Caco-2 (cell line): Measurements from ENCODE around the gene HAND1. TPM values are rescaled to one million over a fixed set of nuclear protein-coding genes. Genes with fewer than 3 reads are reported as not detected.

Source experiments
- BruUV-seq: library from RNA; stranded (reverse); fragments of 400-500 nt; replicated peaks from 2 replicates; lab custom pipeline; 2021; lab: Mats Ljungman, UMichigan
- CTCF ChIA-PET: fragments of 300-600 bp; sonication (Branson Sonifier 250); formaldehyde crosslinking; loops from one replicate; lab custom pipeline; 2022; ENCODE audit warnings: antibody characterized with exemption; lab: Charles Lee
- POLR2A ChIA-PET: fragments of 300-600 bp; sonication (Branson Sonifier 250); formaldehyde crosslinking; loops from one replicate; lab custom pipeline; 2022; ENCODE audit warnings: antibody characterized with exemption; lab: Charles Lee
- DNase-seq, 2 experiments: peaks; one replicate each; pipeline versions ENCODE4 v3.0.0 to v3.0.0-alpha.2; 2020 to 2022
- H3K27me3 ChIP-seq: replicated peaks from 2 replicates; pipeline ENCODE4 v1.6.0; 2011; ENCODE audit warnings: low read length; ENCODE audit not compliant: control insufficient read depth, insufficient read depth
- H3K36me3 ChIP-seq: 2 replicates; pipeline ENCODE4 v1.5.1; 2011; ENCODE audit warnings: low read length; ENCODE audit not compliant: control insufficient read depth, insufficient read depth
- H3K4me1 ChIP-seq: fragments of 250-450 bp; sonication (Bioruptor Pico); 2 replicates; pipeline ENCODE4 v1.5.1; 2020; ENCODE audit warnings: mild to moderate bottlenecking
- H3K4me3 ChIP-seq: 2 replicates; pipeline ENCODE4 v1.5.1; 2011; ENCODE audit warnings: low read depth, mild to moderate bottlenecking, control low read depth, low read length
- H3K9me3 ChIP-seq: fragments of 250-450 bp; sonication (Bioruptor Pico); 2 replicates; pipeline ENCODE4 v1.5.1; 2020; ENCODE audit warnings: mild to moderate bottlenecking, moderate library complexity
- H3K27ac Mint-ChIP-seq: one replicate; pipeline ENCODE4 v1.8.0; 2022; ENCODE audit warnings: mixed read lengths; ENCODE audit not compliant: unreplicated experiment
- H3K27me3 Mint-ChIP-seq: one replicate; pipeline ENCODE4 v1.8.0; 2022; ENCODE audit warnings: mixed read lengths; ENCODE audit not compliant: insufficient read depth, unreplicated experiment
- H3K36me3 Mint-ChIP-seq: one replicate; pipeline ENCODE4 v1.8.0; 2022; ENCODE audit warnings: mild to moderate bottlenecking, mixed read lengths; ENCODE audit not compliant: insufficient read depth, unreplicated experiment
- H3K4me1 Mint-ChIP-seq: one replicate; pipeline ENCODE4 v1.8.0; 2022; ENCODE audit warnings: low read depth, mixed read lengths; ENCODE audit not compliant: unreplicated experiment
- H3K4me3 Mint-ChIP-seq: one replicate; pipeline ENCODE4 v1.8.0; 2022; ENCODE audit warnings: mild to moderate bottlenecking, moderate library complexity, mixed read lengths; ENCODE audit not compliant: unreplicated experiment
- H3K9me3 Mint-ChIP-seq: one replicate; pipeline ENCODE4 v1.8.0; 2022; ENCODE audit warnings: mixed read lengths; ENCODE audit not compliant: unreplicated experiment
- CTCF ChIP-seq, 2 experiments: fragments of 200-600 bp in 1 of 2; IDR thresholded peaks; 1 replicate in 1 of 2; 2 replicates in 1 of 2; pipeline versions ENCODE4 v1.5.1 to v1.8.0; 2011 to 2022; ENCODE audit warnings: antibody characterized with exemption in 1 of 2, control low read depth in 1 of 2, inconsistent platforms in 1 of 2, low read depth in 1 of 2, low read length in 1 of 2, mild to moderate bottlenecking in 1 of 2, moderate library complexity in 1 of 2; ENCODE audit not compliant: insufficient read depth in 1 of 2, severe bottlenecking in 1 of 2, unreplicated experiment in 1 of 2
- intact Hi-C: fragments of 100-400 bp; cut with micrococcal nuclease; formaldehyde crosslinking; loops from one replicate; pipeline ENCODE4 v1.10.0; 2022; ENCODE audit not compliant: unreplicated experiment
- total RNA-seq: library from RNA; stranded (reverse); gene quantifications from 2 replicates; pipeline ENCODE4 v1.2.3, GENCODE V29; 2022

Gene HAND1
- total RNA-seq, 1 experiment from 2014 or later, result 0.45 TPM

- H3K4me3 ChIP-seq, result no peak overlapping the region
- Mint-ChIP-seq H3K27ac (no peak overlapping the region), H3K4me1 (no peaks in the 10 kb centered on the region), H3K27me3 (no peaks in the 10 kb centered on the region), H3K36me3 (peaks cover 29% of the 10 kb centered on the region), H3K4me3 (no peak overlapping the region), H3K9me3 (no peaks in the 10 kb centered on the region)
- no peaks in the 10 kb centered on the region for H3K27me3 ChIP-seq
- H3K36me3 ChIP-seq, result peaks cover 4% of the 10 kb centered on the region
- no peak for DNase-seq
- ChIA-PET POLR2A (no interaction called here), CTCF (no interaction called here)
- no peaks in the 10 kb centered on the region for H3K9me3 ChIP-seq
- intact Hi-C loops, result no loop called here
- no TSS peak for BruUV-seq
- no peak for TF ChIP-seq CTCF (IDR thresholded peaks at IDR 0.05; ENCODE audit: insufficient read depth in 1 of 2, low read depth in 1 of 2, low read length in 1 of 2, severe bottlenecking in 1 of 2, unreplicated experiment in 1 of 2)
- H3K4me1 ChIP-seq, result no peaks in the 10 kb centered on the region
Measured at GRCh38 chr5:154455585-154455984, 22.4 kb downstream of the HAND1 start.

- Mint-ChIP-seq H3K4me1 (peaks cover 4% of the 10 kb centered on the region), H3K9me3 (no peaks in the 10 kb centered on the region), H3K36me3 (peaks cover 29% of the 10 kb centered on the region), H3K4me3 (no peak overlapping the region), H3K27me3 (no peaks in the 10 kb centered on the region), H3K27ac (no peak overlapping the region)
- TF ChIP-seq CTCF (IDR thresholded peaks at IDR 0.05; ENCODE audit: insufficient read depth in 1 of 2, low read depth in 1 of 2, low read length in 1 of 2, severe bottlenecking in 1 of 2, unreplicated experiment in 1 of 2), result no peak
- no peak for DNase-seq
- H3K27me3 ChIP-seq, result no peaks in the 10 kb centered on the region
- intact Hi-C loops, result no loop called here
- H3K4me1 ChIP-seq, result no peaks in the 10 kb centered on the region
- H3K4me3 ChIP-seq, result no peak overlapping the region
- BruUV-seq, result no TSS peak
- H3K36me3 ChIP-seq, result peaks cover 4% of the 10 kb centered on the region
- no peaks in the 10 kb centered on the region for H3K9me3 ChIP-seq
- ChIA-PET POLR2A (no interaction called here), CTCF (no interaction called here)
Measured at GRCh38 chr5:154451957-154452356, 26.1 kb downstream of the HAND1 start.

GRCh38 chr5:154449786-154450185 lies 28.2 kb downstream of the HAND1 start:
- H3K4me1 Mint-ChIP-seq, result peaks cover 13% of the 10 kb centered on the region
- Histone ChIP-seq H3K4me1 (no peaks in the 10 kb centered on the region), H3K4me3 (no peak overlapping the region), H3K27me3 (no peaks in the 10 kb centered on the region), H3K36me3 (peaks cover 2% of the 10 kb centered on the region), H3K9me3 (no peaks in the 10 kb centered on the region)
- no peak overlapping the region for H3K27ac Mint-ChIP-seq
- H3K36me3 Mint-ChIP-seq, result peaks cover 23% of the 10 kb centered on the region
- H3K4me3 Mint-ChIP-seq, result no peak overlapping the region
- H3K27me3 Mint-ChIP-seq, result no peaks in the 10 kb centered on the region
- POLR2A ChIA-PET, result no interaction called here
- no peak for TF ChIP-seq CTCF (IDR thresholded peaks at IDR 0.05; ENCODE audit: insufficient read depth in 1 of 2, low read depth in 1 of 2, low read length in 1 of 2, severe bottlenecking in 1 of 2, unreplicated experiment in 1 of 2)
- no peak for DNase-seq
- H3K9me3 Mint-ChIP-seq, result no peaks in the 10 kb centered on the region
- CTCF ChIA-PET, result no interaction called here
- BruUV-seq, result no TSS peak
- intact Hi-C loops, result loop anchor here (5.0 kb wide), 1 partner anchor 162 kb away; no protein-coding TSS in a partner anchor
